Endothelial cell of umbilical vein (primary cell): ENCODE data around the gene ITPR1. TPM values are rescaled to one million over a fixed set of nuclear protein-coding genes. Genes with fewer than 3 reads are reported as not detected.

Source experiments
- BruUV-seq: library from RNA; stranded (reverse); fragments of 400-500 nt; replicated peaks from 2 replicates; lab custom pipeline; 2021; lab: Mats Ljungman, UMichigan
- CTCF ChIA-PET: fragments of 300-600, 350-600 bp; sonication (Branson Sonifier 250); formaldehyde crosslinking; loops from one replicate; lab custom pipeline; 2021; ENCODE audit warnings: antibody characterized with exemption, inconsistent platforms; lab: Charles Lee
- POLR2A ChIA-PET: fragments of 300-600, 350-600 bp; sonication (Branson Sonifier 250); formaldehyde crosslinking; loops from one replicate; lab custom pipeline; 2021; ENCODE audit warnings: antibody characterized with exemption, inconsistent platforms; lab: Charles Lee
- DNase-seq: peaks from one replicate; pipeline ENCODE4 v3.0.0-alpha.2; 2011; ENCODE audit warnings: low read depth, low spot score
- FAIRE-seq: peaks from 2 replicates; lab custom pipeline; 2011; peaks lifted over from hg19 to GRCh38; lab: Jason Lieb, UNC
- H2AFZ ChIP-seq: 2 replicates; pipeline ENCODE4 v1.6.0; 2012; ENCODE audit warnings: low read depth, low read length, control low read depth, inconsistent platforms
- H3K27ac ChIP-seq: 2 replicates; pipeline ENCODE4 v1.5.1; 2011; ENCODE audit warnings: low read depth, mild to moderate bottlenecking, control low read depth, low read length, moderate library complexity; ENCODE audit not compliant: insufficient read depth
- H3K27me3 ChIP-seq, 2 experiments: 2 replicates each; pipeline versions ENCODE4 v1.6.0 to v1.6.1; 2011; ENCODE audit warnings: low read length in 2 of 2, mixed read lengths in 1 of 2; ENCODE audit not compliant: control insufficient read depth in 2 of 2, insufficient read depth in 2 of 2
- H3K36me3 ChIP-seq, 2 experiments: 2 replicates in 1 of 2; 3 replicates in 1 of 2; pipeline ENCODE4 v1.5.1; 2011; ENCODE audit warnings: low read length in 2 of 2, mild to moderate bottlenecking in 1 of 2, moderate library complexity in 1 of 2; ENCODE audit not compliant: control insufficient read depth in 2 of 2, insufficient read depth in 2 of 2; ENCODE audit errors: extremely low read depth in 1 of 2
- H3K4me1 ChIP-seq: 3 replicates; pipeline ENCODE4 v1.5.1; 2011; ENCODE audit warnings: mild to moderate bottlenecking, low read length; ENCODE audit not compliant: control insufficient read depth, insufficient read depth; ENCODE audit errors: extremely low read depth
- H3K4me2 ChIP-seq: 2 replicates; pipeline ENCODE4 v1.6.1; 2011; ENCODE audit warnings: low read length, control low read depth, mixed read lengths; ENCODE audit not compliant: insufficient read depth
- H3K4me3 ChIP-seq, 3 experiments: fragments of 200-600 bp in 1 of 3; sonication (generic), shearing (Covaris generic) in 1 of 3; replicated peaks in 1 of 3; 2 replicates each; pipeline ENCODE4 v1.5.1; 2011 to 2016; ENCODE audit warnings: control low read depth in 3 of 3, low read length in 3 of 3, mild to moderate bottlenecking in 2 of 3, inconsistent platforms in 1 of 3, low read depth in 1 of 3, moderate library complexity in 1 of 3; ENCODE audit not compliant: insufficient read depth in 1 of 3
- H3K79me2 ChIP-seq: 2 replicates; pipeline ENCODE4 v1.6.0; 2012; ENCODE audit warnings: low read length, inconsistent platforms; ENCODE audit not compliant: control insufficient read depth, insufficient read depth
- H3K9ac ChIP-seq: replicated peaks from 2 replicates; pipeline ENCODE3; 2011; ENCODE audit warnings: low read length, control low read depth; ENCODE audit not compliant: insufficient read depth; ENCODE audit errors: extremely low read depth
- H3K9me1 ChIP-seq: replicated peaks from 3 replicates; pipeline ENCODE4 v1.6.0; 2011; ENCODE audit warnings: mild to moderate bottlenecking, low read length; ENCODE audit not compliant: control insufficient read depth, insufficient read depth; ENCODE audit errors: extremely low read depth
- H3K9me3 ChIP-seq: replicated peaks from 2 replicates; pipeline ENCODE4 v1.5.1; 2012; ENCODE audit warnings: low read length, inconsistent platforms; ENCODE audit not compliant: control insufficient read depth, insufficient read depth
- H4K20me1 ChIP-seq: replicated peaks from 2 replicates; pipeline ENCODE3; 2011; ENCODE audit warnings: mild to moderate bottlenecking, low read length; ENCODE audit not compliant: control insufficient read depth, insufficient read depth; ENCODE audit errors: extremely low read depth
- EZH2 ChIP-seq: IDR thresholded peaks from 2 replicates; pipeline ENCODE4 v1.6.1; 2012; ENCODE audit warnings: borderline replicate concordance, low read depth, mild to moderate bottlenecking, moderate library complexity, low read length, inconsistent platforms; ENCODE audit not compliant: severe bottlenecking
- FOS ChIP-seq: IDR thresholded peaks from 2 replicates; pipeline ENCODE4 v1.6.1; 2011; ENCODE audit warnings: mild to moderate bottlenecking, low read length, moderate library complexity, borderline replicate concordance; ENCODE audit not compliant: insufficient read depth
- GATA2 ChIP-seq: IDR thresholded peaks from 2 replicates; pipeline ENCODE4 v1.7.0; 2011; ENCODE audit warnings: low read depth, mild to moderate bottlenecking, moderate library complexity, mixed read lengths, low read length; ENCODE audit not compliant: insufficient read length, insufficient read depth
- JUN ChIP-seq: IDR thresholded peaks from 2 replicates; pipeline ENCODE4 v1.6.1; 2011; ENCODE audit warnings: borderline replicate concordance, low read depth; ENCODE audit not compliant: insufficient read length, insufficient read depth
- MYC ChIP-seq: IDR thresholded peaks from one replicate; pipeline ENCODE4 v1.6.1; 2011; ENCODE audit warnings: mild to moderate bottlenecking, low read depth, low read length
- POLR2A ChIP-seq: IDR thresholded peaks from 2 replicates; pipeline ENCODE4 v1.6.1; 2012; ENCODE audit warnings: low read depth, mild to moderate bottlenecking, control low read depth, low read length
- POLR2AphosphoS5 ChIP-seq: IDR thresholded peaks from 2 replicates; pipeline ENCODE4 v1.6.1; 2012; ENCODE audit warnings: low read depth, mild to moderate bottlenecking, control low read depth, low read length, moderate library complexity; ENCODE audit not compliant: insufficient read depth
- dilution Hi-C: fragments of 300-500 bp; cut with MboI; formaldehyde crosslinking; loops from one replicate; pipeline ENCODE4 v1.15.0; 2019; ENCODE audit warnings: low sequenced_read_pairs; ENCODE audit not compliant: extremely low pct_ligation_motif_present
- intact Hi-C: fragments of 100-400 bp; cut with micrococcal nuclease; formaldehyde crosslinking; loops from one replicate; pipeline ENCODE4 v1.10.0; 2022
- polyA plus RNA-seq, 4 experiments: library from polyadenylated mRNA; depleted of rRNA in 3 of 4; stranded (reverse) in 3 of 4; unstranded in 1 of 4; fragments of >200 nt; gene quantifications; 2 replicates each; pipeline versions ENCODE4 v1.2.1 to v1.2.3, GENCODE V29; 2011 to 2012; ENCODE audit warnings: missing spikeins in 1 of 4
- total RNA-seq: library from RNA; stranded (reverse); gene quantifications from 2 replicates; pipeline ENCODE4 v1.2.3, GENCODE V29; 2021
- TF ChIP-seq, protein P1 (sequence below), 2 donors: IDR thresholded peaks; 1 replicate in 1 of 2; 2 replicates in 1 of 2; pipeline ENCODE4 v1.5.1; 2011; ENCODE audit warnings: low read length in 2 of 2, mild to moderate bottlenecking in 2 of 2, moderate library complexity in 2 of 2, control low read depth in 1 of 2, inconsistent platforms in 1 of 2, low read depth in 1 of 2; ENCODE audit not compliant: insufficient read depth in 1 of 2; ENCODE audit errors: extremely low read depth in 1 of 2
- TF ChIP-seq, protein P2 (sequence below): IDR thresholded peaks from 2 replicates; pipeline ENCODE4 v1.6.1; 2011; ENCODE audit not compliant: insufficient read depth, insufficient read length

Gene ITPR1
- total and polyA plus RNA-seq, 2 donors (not counting 3 experiments of a cell fraction or from before 2014, with no cell fraction given): 5.1 to 16.1 TPM

DNA sequence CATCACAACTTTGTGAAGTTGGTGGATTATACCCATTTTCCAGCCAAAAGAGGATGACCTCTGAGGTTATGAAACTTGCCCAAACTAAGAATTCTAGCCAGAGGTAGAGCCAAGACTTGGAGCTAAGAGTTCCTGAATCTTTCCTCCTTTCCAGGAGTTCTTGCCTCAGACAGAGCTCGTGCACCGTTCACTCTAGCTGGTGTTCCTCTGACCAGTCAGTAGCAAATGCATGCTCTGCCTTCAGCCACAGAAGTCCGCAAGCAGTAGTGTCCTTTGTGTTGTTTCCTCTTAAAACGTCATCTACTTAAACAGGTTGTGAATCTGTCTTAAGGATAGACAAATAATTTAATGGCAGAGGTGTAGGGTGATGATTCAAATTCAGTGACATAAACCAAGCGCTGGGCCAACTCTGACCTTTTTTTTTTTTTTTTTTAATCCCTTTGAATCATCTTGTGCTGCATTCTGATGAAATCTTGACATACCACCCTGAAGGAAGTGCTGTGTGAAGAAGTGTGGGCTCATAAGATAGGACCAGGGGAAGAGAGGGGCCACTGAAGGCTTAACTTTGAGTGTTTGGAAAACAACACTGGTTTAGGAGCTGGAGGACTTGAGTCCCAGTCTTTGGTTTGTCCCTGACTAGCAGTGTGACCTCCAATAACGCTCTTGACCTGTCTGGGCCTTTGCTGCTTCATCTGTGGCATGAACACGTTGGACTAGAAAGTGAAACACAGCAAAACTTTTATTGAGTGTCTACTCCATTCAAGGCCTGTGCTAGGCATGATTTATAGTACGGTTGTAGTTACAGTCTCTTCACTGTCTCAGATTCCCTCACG lies 53.4 kb downstream of the ITPR1 start:
- Histone ChIP-seq H2AFZ (no peak overlapping the region), H3K36me3 (no peaks in the 10 kb centered on the region), H3K79me2 (no peaks in the 10 kb centered on the region), H3K4me1 (peaks cover 2% of the 10 kb centered on the region), H3K9me3 (no peaks in the 10 kb centered on the region), H3K4me2 (no peak overlapping the region), H4K20me1 (no peaks in the 10 kb centered on the region), H3K4me3 (no peak overlapping the region), H3K9ac (no peak overlapping the region), H3K27me3 (no peaks in the 10 kb centered on the region), H3K27ac (no peak overlapping the region), H3K9me1 (no peaks in the 10 kb centered on the region)
- TF ChIP-seq GATA2: no peak
- TF ChIP-seq, protein P1, sequence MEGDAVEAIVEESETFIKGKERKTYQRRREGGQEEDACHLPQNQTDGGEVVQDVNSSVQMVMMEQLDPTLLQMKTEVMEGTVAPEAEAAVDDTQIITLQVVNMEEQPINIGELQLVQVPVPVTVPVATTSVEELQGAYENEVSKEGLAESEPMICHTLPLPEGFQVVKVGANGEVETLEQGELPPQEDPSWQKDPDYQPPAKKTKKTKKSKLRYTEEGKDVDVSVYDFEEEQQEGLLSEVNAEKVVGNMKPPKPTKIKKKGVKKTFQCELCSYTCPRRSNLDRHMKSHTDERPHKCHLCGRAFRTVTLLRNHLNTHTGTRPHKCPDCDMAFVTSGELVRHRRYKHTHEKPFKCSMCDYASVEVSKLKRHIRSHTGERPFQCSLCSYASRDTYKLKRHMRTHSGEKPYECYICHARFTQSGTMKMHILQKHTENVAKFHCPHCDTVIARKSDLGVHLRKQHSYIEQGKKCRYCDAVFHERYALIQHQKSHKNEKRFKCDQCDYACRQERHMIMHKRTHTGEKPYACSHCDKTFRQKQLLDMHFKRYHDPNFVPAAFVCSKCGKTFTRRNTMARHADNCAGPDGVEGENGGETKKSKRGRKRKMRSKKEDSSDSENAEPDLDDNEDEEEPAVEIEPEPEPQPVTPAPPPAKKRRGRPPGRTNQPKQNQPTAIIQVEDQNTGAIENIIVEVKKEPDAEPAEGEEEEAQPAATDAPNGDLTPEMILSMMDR (IDR thresholded peaks at IDR 0.05; ENCODE audit: extremely low read depth in 1 of 2, insufficient read depth in 1 of 2, low read depth in 1 of 2, low read length in 2 of 2): no peak
- no peak for TF ChIP-seq MYC
- TF ChIP-seq JUN: no peak
- TF ChIP-seq POLR2AphosphoS5: no peak
- TF ChIP-seq EZH2: no peak
- no peak for TF ChIP-seq FOS
- TF ChIP-seq, protein P2, sequence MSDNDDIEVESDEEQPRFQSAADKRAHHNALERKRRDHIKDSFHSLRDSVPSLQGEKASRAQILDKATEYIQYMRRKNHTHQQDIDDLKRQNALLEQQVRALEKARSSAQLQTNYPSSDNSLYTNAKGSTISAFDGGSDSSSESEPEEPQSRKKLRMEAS: no peak
- no peak for TF ChIP-seq POLR2A
- dilution Hi-C loops (no loop called here), intact Hi-C loops (no loop called here)
- BruUV-seq: no TSS peak
- CTCF ChIA-PET: interaction anchor here (1.5 kb wide), 1 partner anchor 9 kb away, joined by 3 read pairs; no protein-coding TSS in a partner anchor
- no peak for FAIRE-seq
- no peak for DNase-seq
- POLR2A ChIA-PET: no interaction called here
